GM21526 (cell line): ENCODE data around the gene LIMCH1.

Experiments used
- ATAC-seq: cut with Tn5 transposase; IDR thresholded peaks from one replicate; pipeline ENCODE4 v1.9.1; 2021; ENCODE audit warnings: moderate library complexity; ENCODE audit not compliant: unreplicated experiment, low FRiP score

LIMCH1 gene

DNA sequence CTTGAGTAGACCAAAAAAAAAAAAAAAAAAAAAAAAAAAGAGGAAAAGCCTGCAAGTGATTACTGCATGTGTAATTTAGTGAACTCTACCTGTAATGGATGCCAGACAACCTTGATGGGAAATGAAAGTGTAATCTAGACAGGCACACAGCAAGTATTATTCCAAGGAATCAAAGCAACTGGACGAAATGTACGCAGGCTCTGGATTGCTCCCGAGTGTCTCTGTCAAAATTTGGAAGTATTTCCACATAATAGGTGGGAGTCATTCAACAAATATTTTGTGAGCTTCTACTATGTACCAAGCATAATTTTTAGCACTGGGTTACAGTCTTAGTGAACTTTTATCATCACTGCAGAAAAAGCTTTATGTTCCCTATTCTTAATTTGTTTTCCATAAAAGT lies 64.2 kb downstream of the LIMCH1 start:
- ATAC-seq, result no peak

DNA sequence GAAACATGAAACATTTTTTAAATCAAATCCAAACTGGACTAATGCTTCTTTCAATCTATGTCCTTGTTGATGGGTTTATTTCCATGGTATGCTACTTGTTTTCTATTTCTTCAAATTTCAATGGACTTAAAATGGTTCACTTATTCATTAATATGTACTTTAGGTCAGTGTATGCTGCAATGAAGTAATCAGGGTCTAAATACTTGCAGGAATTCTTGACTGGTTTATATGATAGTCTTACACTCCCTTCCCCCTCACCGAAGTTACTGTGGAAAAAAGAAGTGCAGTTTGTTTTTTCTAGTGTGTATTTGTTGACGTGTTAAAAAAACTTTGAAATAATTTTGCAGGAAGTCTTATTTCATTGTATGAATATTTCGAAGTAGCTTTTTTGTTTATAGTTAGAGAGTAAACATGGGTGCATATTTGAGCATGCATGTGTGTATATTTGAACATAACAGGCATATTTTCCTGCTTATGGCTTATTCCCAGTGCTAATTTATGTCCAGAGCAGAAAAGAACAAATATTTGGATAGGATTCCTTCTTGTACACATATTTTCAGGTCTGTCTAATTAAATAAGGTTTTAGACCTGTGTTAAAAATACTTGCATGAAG lies 65.0 kb downstream of the LIMCH1 start:
- ATAC-seq, result no peak

DNA sequence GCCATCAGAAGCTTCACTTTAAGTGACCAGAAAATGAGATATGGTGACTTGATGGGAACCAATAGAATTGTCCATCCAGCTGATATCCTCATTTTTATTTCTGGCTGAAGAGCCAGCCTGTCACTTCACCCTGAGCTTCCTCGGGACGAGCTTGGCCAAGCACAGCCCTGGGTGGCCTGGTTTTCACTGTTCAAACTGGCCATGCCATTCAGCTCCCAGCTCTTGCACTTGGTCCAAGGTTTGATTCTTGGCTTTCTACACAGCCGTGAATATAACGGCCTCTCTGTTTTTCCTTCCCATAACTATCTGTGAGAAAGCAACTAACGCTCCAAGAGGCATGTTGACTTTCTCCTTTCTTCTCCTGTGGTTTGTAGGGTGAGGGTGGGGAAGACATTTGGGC lies 71.9 kb downstream of the LIMCH1 start:
- ATAC-seq, result no peak

DNA sequence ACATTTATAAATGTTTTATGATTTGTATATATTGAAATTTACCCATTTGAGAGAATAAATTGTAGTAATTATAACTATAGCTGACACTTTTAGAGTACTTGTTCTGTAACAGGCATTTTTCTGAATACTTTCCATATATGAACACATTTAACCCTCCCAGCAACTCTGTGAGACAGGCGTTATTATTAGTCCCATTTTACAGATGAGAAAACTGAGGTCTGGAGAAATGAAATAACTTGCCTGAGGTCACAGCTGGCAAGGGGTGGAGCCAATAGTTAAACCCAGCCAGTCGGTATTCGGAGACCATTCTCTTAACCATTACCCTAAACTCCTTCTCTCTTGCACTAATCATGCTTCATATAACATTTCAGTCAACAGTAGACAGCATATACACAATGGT lies 72.5 kb downstream of the LIMCH1 start:
- no peak for ATAC-seq

DNA sequence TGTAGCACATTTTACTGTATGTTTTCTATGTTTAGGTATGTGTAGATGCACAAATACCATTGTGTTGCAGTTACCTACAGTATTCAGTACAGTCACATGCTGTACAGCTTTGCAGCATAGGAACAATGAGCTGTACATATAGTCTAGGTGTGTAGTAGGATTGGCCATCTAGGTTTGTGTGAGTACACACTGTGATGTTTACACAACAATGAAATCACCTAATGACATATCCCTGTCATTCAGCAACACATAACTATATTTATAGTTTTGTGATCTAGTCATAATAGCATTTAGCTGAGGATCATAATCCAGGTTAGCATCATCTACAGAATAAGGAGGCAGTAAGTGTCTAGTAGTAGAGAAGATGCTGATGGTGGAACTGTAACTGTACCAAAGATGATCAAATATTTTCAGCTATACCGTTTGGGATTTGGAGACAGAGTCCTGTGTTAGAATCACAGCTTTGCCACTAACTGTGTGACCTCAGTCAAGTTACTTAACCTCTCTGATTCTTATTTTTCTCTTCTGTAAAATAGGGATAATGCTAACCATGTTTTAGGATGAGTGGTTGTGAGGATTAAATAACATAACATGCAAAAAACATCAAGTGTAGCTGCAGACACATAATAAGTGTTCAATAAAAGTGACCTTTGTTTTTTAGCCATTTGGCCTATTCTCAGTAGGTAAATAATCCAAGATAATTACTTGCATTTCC lies 73.3 kb downstream of the LIMCH1 start:
- no peak for ATAC-seq

DNA sequence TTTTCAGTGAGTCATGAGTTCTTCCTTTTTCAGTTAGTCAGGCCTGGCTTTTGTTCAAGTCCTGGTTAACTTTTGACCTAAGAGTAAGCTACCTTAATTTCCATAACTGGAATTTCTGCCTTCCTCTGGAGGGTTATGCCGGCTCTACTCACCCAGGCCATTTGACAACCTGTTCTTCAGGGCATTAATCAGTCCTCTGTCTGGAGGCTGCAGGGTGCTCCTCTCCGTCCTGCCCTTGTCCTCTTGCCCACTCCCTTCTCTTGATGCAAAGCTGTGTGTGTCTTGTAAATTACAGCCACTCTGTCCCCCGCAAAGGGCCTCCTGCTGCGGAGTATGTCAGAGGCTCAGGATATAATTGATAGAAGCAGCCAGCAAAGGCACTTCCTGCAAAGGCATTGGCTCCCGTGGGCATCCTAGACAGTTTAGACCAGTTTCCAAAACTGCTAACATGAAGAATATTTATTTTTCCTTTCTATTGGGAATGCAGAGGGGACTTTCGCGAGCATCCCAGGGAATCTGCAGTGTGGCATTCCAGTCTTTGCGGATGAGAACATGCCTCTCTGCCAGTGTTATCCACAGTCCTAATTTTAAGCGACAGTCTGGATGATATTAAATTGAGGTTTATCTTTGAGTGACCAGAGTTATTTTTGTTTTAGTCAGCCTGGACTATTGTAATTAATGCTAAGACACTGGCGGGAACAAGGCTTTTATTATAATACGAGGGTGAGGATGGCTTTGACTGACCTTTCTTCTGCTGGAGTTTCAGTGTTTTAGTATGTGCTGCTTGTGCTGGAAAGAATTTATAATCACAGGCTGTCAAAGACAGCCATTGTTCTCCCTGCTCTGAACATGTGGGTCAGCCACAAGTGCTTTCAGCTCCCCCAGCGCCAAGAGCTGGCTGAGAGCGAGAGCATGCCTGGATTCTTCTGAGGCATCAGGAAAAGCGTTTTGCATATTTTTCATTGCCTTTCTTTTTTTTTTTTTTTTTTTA lies 74.2 kb downstream of the LIMCH1 start:
- ATAC-seq, result no peak

DNA sequence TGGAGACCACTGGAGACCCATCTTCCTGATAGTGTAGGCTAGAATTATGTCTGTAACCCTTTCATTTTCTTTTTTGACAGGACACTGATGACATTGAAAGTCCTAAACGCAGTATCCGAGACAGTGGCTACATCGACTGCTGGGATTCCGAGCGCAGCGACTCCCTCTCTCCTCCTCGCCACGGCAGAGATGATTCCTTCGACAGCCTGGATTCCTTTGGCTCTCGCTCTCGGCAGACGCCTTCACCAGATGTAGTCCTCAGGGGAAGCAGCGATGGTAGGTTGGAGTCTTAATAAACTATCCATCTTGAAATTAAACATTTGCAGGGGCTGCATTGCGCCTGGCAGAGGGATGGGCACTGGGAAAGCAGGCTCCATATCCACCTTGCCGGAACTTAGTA lies 75.4 kb downstream of the LIMCH1 start:
- no peak for ATAC-seq

DNA sequence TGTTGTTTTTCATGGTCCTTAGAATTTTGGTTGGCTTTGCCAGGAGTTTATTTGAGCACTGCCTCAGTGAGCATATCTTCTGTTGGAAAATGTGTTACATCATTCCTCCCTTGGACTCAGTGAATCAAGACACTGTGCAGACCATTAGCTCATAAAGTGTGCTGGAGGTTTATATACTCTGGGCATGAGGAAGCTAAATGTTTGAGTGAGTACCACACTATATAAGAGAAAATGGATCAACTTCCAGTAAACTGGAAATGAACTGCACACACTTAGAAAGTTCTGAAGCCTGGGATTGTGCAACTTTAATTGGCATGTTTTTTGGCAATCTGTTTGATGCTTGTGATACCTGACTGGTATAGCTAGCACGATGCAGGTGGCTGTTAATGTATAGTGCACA lies 75.9 kb downstream of the LIMCH1 start:
- no peak for ATAC-seq

DNA sequence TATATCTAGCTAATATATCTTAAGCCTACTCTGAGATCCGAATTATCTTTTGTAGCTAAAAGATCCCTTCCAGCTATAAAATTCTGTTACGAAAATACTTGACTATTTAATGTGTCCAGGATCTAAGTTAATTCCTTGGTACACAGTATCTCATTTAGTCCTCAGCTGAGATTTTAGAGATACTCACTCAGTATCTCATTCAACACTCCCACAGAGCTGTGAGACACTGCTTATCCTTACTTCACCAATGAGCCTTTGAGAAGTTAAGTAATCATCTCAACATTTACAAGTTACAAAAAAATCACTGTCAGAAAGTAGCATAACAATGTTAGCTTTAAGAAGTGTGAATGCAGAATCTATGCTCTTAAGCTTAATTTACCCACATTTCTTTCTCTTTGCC lies 76.6 kb downstream of the LIMCH1 start:
- ATAC-seq, result no peak

DNA sequence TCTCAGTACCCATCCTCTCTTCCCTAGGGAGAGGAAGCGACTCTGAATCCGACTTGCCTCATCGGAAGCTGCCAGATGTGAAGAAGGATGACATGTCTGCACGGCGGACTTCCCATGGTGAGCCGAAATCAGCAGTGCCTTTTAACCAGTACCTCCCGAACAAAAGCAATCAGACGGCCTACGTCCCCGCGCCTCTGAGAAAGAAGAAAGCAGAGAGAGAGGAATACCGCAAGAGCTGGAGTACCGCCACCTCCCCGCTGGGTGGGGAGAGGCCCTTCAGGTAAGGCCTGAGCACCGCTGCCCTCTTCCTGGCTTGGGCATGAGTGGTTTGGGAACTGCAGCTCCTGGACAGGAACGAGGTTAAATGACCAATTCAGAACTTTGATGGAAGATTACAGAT lies 81.2 kb downstream of the LIMCH1 start:
- ATAC-seq, result no peak

DNA sequence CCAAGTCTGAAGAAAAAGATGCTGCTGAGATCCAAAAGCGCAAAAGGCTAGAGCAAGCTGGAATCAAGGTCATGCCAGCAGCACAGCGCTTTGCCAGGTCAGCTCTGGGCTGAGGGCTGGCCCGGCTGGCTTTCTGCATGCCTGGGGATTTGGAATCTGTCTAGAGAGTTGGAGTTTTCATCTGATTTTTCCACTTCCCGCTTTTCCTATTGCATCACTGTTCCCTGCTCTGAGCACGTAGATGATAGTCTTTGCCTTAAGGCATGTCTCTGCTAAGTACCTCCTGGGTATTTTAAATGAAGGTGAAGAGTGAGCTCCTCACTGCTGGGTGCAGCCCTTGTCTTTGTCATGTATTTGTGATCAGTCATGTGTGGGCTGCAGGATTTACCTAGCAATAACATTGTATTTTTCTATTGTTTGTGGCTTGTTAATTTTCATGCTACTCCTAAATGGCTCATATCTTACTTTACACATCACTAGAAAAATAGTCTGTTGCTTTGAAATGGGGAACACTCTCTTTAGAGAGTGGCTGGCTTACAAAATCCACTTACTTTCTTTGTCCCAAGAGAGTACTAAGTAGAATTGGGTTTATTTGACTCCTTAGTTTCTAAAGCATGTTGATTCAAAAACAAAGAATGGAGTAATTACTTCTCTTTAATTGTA lies 82.8 kb downstream of the LIMCH1 start:
- no peak for ATAC-seq

DNA sequence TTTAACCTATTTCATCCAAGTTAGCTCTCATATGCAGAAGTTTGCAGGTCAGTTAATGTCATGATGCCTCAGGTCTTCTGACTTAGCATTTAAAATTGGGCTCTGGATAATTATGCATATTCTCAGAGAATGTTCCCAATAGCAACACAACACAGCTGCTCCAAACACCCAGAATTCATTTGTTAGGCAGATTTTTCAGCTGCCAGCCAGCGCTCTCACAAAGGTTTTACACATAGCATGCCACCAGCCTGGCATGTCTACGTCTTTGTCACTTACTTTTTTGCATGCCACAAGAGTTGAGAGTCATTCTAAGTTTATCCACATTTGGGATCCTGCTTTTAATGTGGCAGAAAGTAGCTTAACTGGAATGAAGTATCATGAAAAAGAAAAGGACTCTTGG lies 84.8 kb downstream of the LIMCH1 start:
- ATAC-seq, result no peak

DNA sequence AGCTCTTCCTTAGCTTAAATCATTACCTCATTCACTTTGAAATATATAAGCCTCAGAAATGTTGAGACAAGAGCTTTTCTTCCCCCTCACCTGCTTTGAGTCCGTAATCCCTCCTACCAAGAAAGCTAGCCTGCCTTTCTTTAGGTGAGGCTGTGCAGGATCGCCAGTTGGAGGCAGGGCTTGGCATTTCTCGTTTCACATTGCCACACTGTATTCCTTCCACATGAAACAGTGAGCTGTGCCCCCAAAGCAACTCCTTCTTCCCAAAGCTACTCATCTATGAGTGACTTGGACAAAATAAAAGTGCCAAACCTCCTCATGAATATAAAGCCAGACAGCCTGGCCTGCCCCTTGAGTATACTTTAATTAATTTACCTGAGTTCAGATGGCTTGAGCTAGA lies 86.8 kb downstream of the LIMCH1 start:
- ATAC-seq, result no peak

DNA sequence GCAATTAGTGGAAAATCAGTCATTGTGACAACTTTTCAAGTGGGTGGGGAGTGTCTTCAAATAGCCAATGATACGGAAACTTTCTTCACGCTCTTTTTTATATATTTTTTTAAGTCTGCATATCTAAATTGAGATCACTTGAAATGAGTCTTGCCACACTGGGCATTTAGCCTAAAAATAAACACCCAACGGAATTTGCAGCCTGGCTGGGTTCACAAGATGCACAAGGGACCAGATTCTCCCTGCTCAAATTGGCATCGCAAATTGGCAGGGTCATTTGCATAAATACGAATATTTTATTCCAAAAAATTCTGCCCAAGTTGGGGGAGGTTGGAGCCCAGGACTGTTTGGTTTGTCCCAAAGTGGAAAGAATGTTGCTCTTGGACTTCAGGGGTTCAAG lies 87.6 kb downstream of the LIMCH1 start:
- no peak for ATAC-seq

DNA sequence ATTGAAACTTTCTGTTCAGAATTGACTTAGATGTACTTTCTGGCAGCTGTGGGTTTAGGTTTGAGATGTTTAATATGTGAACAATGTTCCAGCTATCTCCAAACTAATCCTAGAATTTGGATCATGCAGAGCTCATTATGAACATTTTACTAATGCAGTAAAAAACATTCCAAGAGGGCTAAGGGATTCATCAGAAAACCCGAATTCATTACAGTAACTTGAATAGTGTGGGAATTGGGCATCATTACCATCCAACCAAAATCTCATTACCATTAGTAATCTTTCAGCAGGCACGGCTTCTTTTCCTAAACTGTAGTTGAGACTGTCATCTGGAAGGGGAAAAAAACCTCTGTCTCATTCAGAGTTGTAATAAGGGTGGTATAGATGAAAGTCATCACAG lies 91.0 kb downstream of the LIMCH1 start:
- ATAC-seq, result no peak

DNA sequence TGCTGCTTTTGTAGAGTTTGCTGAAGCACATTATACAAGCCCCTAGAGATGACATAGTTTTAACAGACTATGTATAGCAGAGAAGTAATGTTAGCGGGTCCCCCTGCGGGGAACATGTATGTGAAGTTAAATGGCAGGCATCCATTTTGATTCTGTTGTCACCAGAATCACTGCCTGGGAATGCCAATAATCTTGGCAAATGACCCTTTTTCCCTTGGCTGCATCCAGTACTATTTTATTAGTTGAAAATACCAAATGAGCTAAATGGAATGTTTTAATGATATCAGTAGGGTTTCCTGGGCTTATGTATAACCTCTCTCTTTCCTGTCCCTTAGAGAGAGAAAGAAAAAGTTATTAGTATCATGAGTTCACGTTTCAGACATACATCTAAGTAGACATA lies 93.6 kb downstream of the LIMCH1 start:
- no peak for ATAC-seq

DNA sequence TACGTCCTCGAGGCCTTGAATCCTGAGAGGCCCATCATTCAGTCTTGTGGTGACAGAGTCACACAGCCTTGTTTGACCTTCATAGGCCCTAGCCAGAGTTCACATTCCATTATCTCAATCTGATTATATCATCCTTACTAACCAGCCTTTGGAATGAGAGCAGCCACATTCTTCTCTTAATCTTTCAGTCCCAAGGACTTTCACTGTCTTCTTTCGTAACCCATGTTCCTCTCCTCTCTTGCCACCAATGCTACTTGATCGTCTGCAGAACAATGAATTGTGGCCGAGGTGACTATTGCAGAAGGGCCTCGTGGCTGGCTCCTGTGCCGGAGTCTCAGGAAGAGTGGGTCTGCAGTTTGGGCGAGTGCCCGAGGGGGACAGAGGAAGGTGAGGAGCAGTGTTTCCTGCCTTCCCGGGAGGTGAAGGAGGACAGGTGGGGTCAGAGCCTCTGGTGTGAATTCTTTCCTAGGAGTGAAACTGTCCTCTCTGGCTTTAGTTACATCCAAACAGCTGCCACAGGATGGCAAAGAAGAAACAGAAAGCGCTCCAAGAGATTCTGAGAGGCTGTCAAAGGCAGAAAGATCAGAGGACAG lies 94.6 kb downstream of the LIMCH1 start:
- ATAC-seq, result no peak

DNA sequence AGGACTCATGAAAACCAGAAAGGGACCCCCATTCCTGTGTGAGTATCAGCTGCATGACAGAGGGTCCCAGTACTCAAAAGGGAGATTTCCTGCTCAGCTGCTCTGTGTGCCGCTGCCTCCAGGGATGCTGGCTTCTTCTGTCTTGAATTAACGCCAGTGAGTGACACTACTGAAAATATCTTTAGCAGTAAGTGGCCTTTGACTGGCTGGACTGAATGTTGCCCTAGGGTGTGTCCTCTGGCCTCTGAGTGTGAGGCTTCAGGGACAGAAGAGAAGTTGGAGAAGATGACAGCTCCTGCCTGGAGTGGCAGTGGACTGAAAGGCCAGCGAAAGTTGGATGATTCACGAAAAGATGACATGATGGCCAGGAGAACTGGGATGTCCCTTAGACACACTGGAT lies 95.4 kb downstream of the LIMCH1 start:
- no peak for ATAC-seq

DNA sequence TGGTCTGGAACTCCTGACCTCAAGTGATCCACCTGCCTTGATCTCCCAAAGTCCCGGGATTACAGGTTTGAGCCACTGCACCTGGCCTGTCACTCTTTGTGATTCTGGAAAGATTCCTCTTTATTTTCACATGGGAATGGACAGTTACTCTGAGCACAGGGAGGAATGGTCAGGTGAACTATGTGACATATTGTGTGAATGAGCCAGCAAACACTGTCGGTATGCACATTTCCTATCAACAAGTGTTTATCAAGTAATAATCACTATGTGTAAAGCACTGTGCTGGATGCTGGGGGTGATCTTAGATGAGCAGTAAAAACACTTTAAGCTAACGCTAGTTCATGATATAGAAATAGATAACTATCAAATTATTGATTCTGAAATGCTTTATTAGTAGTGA lies 97.5 kb downstream of the LIMCH1 start:
- ATAC-seq, result no peak

DNA sequence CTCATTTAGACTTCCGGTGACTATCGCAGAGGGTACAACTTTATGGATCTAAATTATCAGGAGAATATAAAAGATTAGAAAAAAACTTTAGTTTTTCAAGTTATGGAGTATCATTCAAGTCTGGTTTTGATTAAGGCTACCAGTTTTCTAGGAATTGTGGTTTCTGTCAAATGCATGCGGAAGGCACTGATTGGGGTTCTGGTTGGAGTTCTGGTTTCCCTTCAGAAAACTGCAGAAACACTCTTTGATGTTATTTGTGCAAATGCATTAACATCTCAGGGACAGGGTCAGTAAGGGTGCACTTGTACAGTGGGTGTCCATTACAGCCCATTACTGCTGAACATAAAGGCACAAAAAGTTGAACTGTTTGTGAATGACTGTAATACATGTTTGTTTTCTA lies 100.2 kb downstream of the LIMCH1 start:
- ATAC-seq, result no peak

DNA sequence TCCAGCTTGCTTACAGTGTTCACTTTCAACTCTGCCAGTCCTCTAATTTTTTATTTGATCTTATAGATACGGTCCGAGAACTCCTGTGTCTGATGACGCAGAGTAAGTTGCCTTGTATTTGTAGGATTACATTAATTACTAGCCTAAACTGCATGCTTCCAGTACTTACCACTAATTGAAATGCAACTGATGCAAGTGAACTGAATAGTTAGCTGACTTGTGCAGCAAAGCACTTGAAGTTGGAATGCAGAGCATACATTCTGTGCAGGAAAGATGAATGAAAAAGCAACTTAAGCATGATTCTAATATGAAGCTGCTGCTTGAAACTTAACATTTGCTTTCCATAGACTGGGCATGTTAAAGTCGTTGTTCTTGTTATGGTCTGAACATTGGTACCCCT lies 100.9 kb downstream of the LIMCH1 start:
- ATAC-seq, result no peak
